Mucosa of descending colon (tissue), 3 donors: ENCODE results near the gene PTGIS. TPM values are rescaled to one million over a fixed set of nuclear protein-coding genes. Genes with fewer than 3 reads are reported as not detected.
A peak's percentile ranks its signal among the peaks of the same experiment; 100 is the strongest.

Source experiments
- ATAC-seq: fragments of 200-7000 bp; cut with Tn5 transposase; one replicate; pipeline ENCODE4 v1.9.1; 2020; ENCODE audit warnings: mild to moderate bottlenecking, moderate library complexity
- DNase-seq, 3 donors: peaks; one replicate each; pipeline ENCODE4 v3.0.0-alpha.2; 2020
- H3K36me3 ChIP-seq: fragments of 200-600 bp; one replicate; pipeline ENCODE4 v1.8.0; 2021; ENCODE audit warnings: low read depth, mild to moderate bottlenecking
- H3K4me1 ChIP-seq: fragments of 200-600 bp; one replicate; pipeline ENCODE4 v1.8.0; 2021; ENCODE audit warnings: low read depth, mild to moderate bottlenecking
- H3K4me3 ChIP-seq: fragments of 200-600 bp; one replicate; pipeline ENCODE4 v1.8.0; 2021; ENCODE audit warnings: mild to moderate bottlenecking
- H3K9me3 ChIP-seq: fragments of 200-600 bp; one replicate; pipeline ENCODE4 v1.8.0; 2021; ENCODE audit warnings: mild to moderate bottlenecking
- CTCF ChIP-seq: fragments of 200-600 bp; IDR thresholded peaks from one replicate; pipeline ENCODE4 v1.8.0; 2022; ENCODE audit warnings: antibody characterized with exemption, mild to moderate bottlenecking
- intact Hi-C, 2 donors: fragments of 100-400 bp; cut with DNase I in 1 of 2; cut with micrococcal nuclease in 1 of 2; formaldehyde crosslinking; loops; one replicate each; pipeline versions ENCODE4 v1.11.0 to v1.11.1; 2022; cut with DNase I, micrococcal nuclease
- total RNA-seq, 3 donors: library from RNA; stranded (reverse); fragmentation: NEBNext Ultra II Directional in 2 of 3; extraction: Animal tissue kit (Norgen Biotek cat#: 25700) in 2 of 3; gene quantifications; one replicate each; pipeline versions ENCODE4 v1.2.1 to v1.2.4, GENCODE V29; 2021 to 2023
- donor health status: DM: no; HTN: no; CAD: no; lungs with moderate emphysema.
- donor health status: DM: no; HTN: no; CAD: no.
- donor health status: DM: no; HTN: yes; CAD: no.

The PTGIS gene
- total RNA-seq, 3 donors from 2014 or later, result 3.8 to 45.8 (median 12.3) TPM

GRCh38 chr20:49513517-49513916 lies 54.4 kb downstream of the PTGIS start:
- Histone ChIP-seq H3K9me3 (no peaks in the 10 kb centered on the region), H3K36me3 (no peaks in the 10 kb centered on the region), H3K4me3 (no peak overlapping the region), H3K4me1 (no peaks in the 10 kb centered on the region)
- no peak for DNase-seq
- TF ChIP-seq CTCF, result no peak
- intact Hi-C loops, result no loop called here
- ATAC-seq, result no peak

GRCh38 chr20:49513009-49513408 lies 54.9 kb downstream of the PTGIS start:
- ATAC-seq, result no peak

GRCh38 chr20:49511788-49512525 lies 56.0 kb downstream of the PTGIS start:
- Histone ChIP-seq H3K36me3 (no peaks in the 10 kb centered on the region), H3K9me3 (no peaks in the 10 kb centered on the region), H3K4me1 (no peaks in the 10 kb centered on the region), H3K4me3 (no peak overlapping the region)
- intact Hi-C loops, result no loop called here
- no peak for ATAC-seq
- DNase-seq, result no peak
- no peak for TF ChIP-seq CTCF

More at GRCh38 chr20:49513009-49513408, 54.9 kb downstream of the PTGIS start:
- Histone ChIP-seq H3K9me3 (no peaks in the 10 kb centered on the region), H3K36me3 (no peaks in the 10 kb centered on the region), H3K4me1 (no peaks in the 10 kb centered on the region), H3K4me3 (no peak overlapping the region)
- TF ChIP-seq CTCF, result no peak
- intact Hi-C loops, result no loop called here
- no peak for DNase-seq

- ATAC-seq (peak; percentile 33), DNase-seq (peak in 2 of 3 donors; percentile 7 to 67)
- intact Hi-C loops, result no loop called here
- Histone ChIP-seq H3K36me3 (no peaks in the 10 kb centered on the region), H3K4me1 (no peaks in the 10 kb centered on the region), H3K4me3 (no peak overlapping the region), H3K9me3 (no peaks in the 10 kb centered on the region)
- no peak for TF ChIP-seq CTCF
These were observed 57.3 kb downstream of the PTGIS start for GRCh38 chr20:49510562-49511122.

GRCh38 chr20:49508435-49509199 lies 59.3 kb downstream of the PTGIS start:
- DNase-seq, result peak in 1 of 3 donors; percentile 6
- Histone ChIP-seq H3K4me3 (no peak overlapping the region), H3K9me3 (no peaks in the 10 kb centered on the region), H3K36me3 (no peaks in the 10 kb centered on the region), H3K4me1 (no peaks in the 10 kb centered on the region)
- peak; percentile 20 for ATAC-seq
- intact Hi-C loops, result loop anchor here in 1 of 2 donors (10.0 kb wide), 1 partner anchor 174 kb away; no protein-coding TSS in a partner anchor
- peak; percentile 14 for TF ChIP-seq CTCF
